HG02852 (cell line): ENCODE data around the gene FBXL17.

Experiments used
- ATAC-seq: cut with Tn5 transposase; IDR thresholded peaks from one replicate; pipeline ENCODE4 v1.9.1; 2021; ENCODE audit warnings: mild to moderate bottlenecking, moderate library complexity; ENCODE audit not compliant: unreplicated experiment

Gene FBXL17

GRCh38 chr5:108104448-108104847, 277.4 kb downstream of the FBXL17 start:
- no peak for ATAC-seq

- ATAC-seq: no peak
These were observed 279.4 kb downstream of the FBXL17 start for GRCh38 chr5:108102463-108102862.

- ATAC-seq: no peak
These were observed 280.1 kb downstream of the FBXL17 start for GRCh38 chr5:108101821-108102220.

GRCh38 chr5:108101130-108101529, 280.8 kb downstream of the FBXL17 start:
- no peak for ATAC-seq

GRCh38 chr5:108094800-108095199, 287.1 kb downstream of the FBXL17 start:
- ATAC-seq: no peak

- ATAC-seq: no peak
These were observed 288.7 kb downstream of the FBXL17 start for GRCh38 chr5:108093186-108093585.

GRCh38 chr5:108090946-108091345, 291.0 kb downstream of the FBXL17 start:
- ATAC-seq: no peak

- ATAC-seq: no peak
These were observed 297.8 kb downstream of the FBXL17 start for GRCh38 chr5:108084105-108084504.

- no peak for ATAC-seq
These were observed 298.7 kb downstream of the FBXL17 start for GRCh38 chr5:108083232-108083631.

GRCh38 chr5:108081707-108082106, 300.2 kb downstream of the FBXL17 start:
- no peak for ATAC-seq

- ATAC-seq: no peak
These were observed 302.1 kb downstream of the FBXL17 start for GRCh38 chr5:108079753-108080152.

GRCh38 chr5:108078882-108079281, 303.0 kb downstream of the FBXL17 start:
- ATAC-seq: no peak

- no peak for ATAC-seq
These were observed 303.6 kb downstream of the FBXL17 start for GRCh38 chr5:108078345-108078744.

- ATAC-seq: no peak
These were observed 307.3 kb downstream of the FBXL17 start for GRCh38 chr5:108074626-108075025.

GRCh38 chr5:108064302-108064701, 317.6 kb downstream of the FBXL17 start:
- ATAC-seq: no peak

- ATAC-seq: no peak
These were observed 320.0 kb downstream of the FBXL17 start for GRCh38 chr5:108061941-108062340.

GRCh38 chr5:108060340-108060739, 321.6 kb downstream of the FBXL17 start:
- no peak for ATAC-seq

- ATAC-seq: no peak
These were observed 322.6 kb downstream of the FBXL17 start for GRCh38 chr5:108059334-108059733.

GRCh38 chr5:108054349-108054748, 327.5 kb downstream of the FBXL17 start:
- ATAC-seq: no peak

- ATAC-seq: no peak
These were observed 334.8 kb downstream of the FBXL17 start for GRCh38 chr5:108046955-108047670.

GRCh38 chr5:108036482-108036881, 345.4 kb downstream of the FBXL17 start:
- no peak for ATAC-seq

GRCh38 chr5:108028883-108029282, 353.0 kb downstream of the FBXL17 start:
- ATAC-seq: no peak

- no peak for ATAC-seq
These were observed 353.5 kb downstream of the FBXL17 start for GRCh38 chr5:108028412-108028811.
